Adrenal gland (tissue), 12 donors: ENCODE data around the gene TMEM156. TPM values are rescaled to one million over a fixed set of nuclear protein-coding genes. Genes with fewer than 3 reads are reported as not detected.

Experiments used
- DNase-seq, 7 donors: peaks; one replicate each; pipeline ENCODE4 v3.0.0-alpha.2; 2019 to 2020
- H3K27ac ChIP-seq, 5 donors: fragments of 200-600 bp; sonication (generic) in 4 of 5; 1 replicate in 3 of 5; 2 replicates in 2 of 5; pipeline versions ENCODE4 v1.5.1 to v1.8.0; 2016 to 2020; ENCODE audit warnings: mild to moderate bottlenecking in 1 of 5
- H3K27me3 ChIP-seq: fragments of 200-600 bp; 2 replicates; pipeline ENCODE4 v1.8.0; 2021
- H3K36me3 ChIP-seq, 2 donors: fragments of 200-600 bp; replicated peaks in 1 of 2; 1 replicate in 1 of 2; 2 replicates in 1 of 2; pipeline versions ENCODE4 v1.5.1 to v1.8.0; 2018 to 2022
- H3K4me1 ChIP-seq, 2 donors: fragments of 200-600 bp; replicated peaks in 1 of 2; 1 replicate in 1 of 2; 2 replicates in 1 of 2; pipeline versions ENCODE4 v1.5.1 to v1.8.0; 2018 to 2021
- H3K4me3 ChIP-seq, 4 donors: fragments of 200-600 bp; sonication (generic) in 3 of 4; one replicate each; pipeline ENCODE4 v1.5.1; 2016 to 2018
- H3K9me3 ChIP-seq, 3 donors: fragments of 200-600 bp; sonication (generic) in 1 of 3; replicated peaks in 1 of 3; 1 replicate in 2 of 3; 2 replicates in 1 of 3; pipeline versions ENCODE4 v1.5.1 to v1.8.0; 2016 to 2021
- POLR2A ChIP-seq, 2 donors: fragments of 450-650 bp; IDR thresholded peaks; one replicate each; pipeline ENCODE4 v1.6.1; 2017; ENCODE audit warnings: antibody characterized with exemption in 2 of 2, mild to moderate bottlenecking in 2 of 2, moderate library complexity in 1 of 2
- WGBS, 4 donors: extraction: QIAGEN DNeasy Blood & Tissue Kit in 2 of 4; methylation state at CpG; one replicate each; pipeline versions ENCODE4 v1.1.5 to v1.1.7; 2013 to 2017; 5-methylcytosine and 5-hydroxymethylcytosine counted together
- intact Hi-C, 2 donors: fragments of 100-400 bp; cut with DNase I; formaldehyde crosslinking; loops; one replicate each; pipeline versions ENCODE4 v1.14.1 to v1.15.0; 2022 to 2023
- polyA plus RNA-seq, 3 donors: library from polyadenylated mRNA; stranded (reverse); fragments of 200-250 nt in 2 of 3; fragments of 350-450 nt in 1 of 3; fragmentation: Illumina TruSeq in 1 of 3; extraction: RNeasy Lipid Tissue Mini Kit (QIAGEN cat#74804) in 1 of 3; gene quantifications; one replicate each; pipeline ENCODE4 v1.2.3, GENCODE V29; 2013 to 2014
- total RNA-seq, 9 donors: library from RNA; depleted of rRNA in 4 of 9; stranded (reverse); fragments of >200 nt in 4 of 9; fragments of 120-200 nt in 1 of 9; fragmentation: NEBNext Ultra II Directional in 1 of 9; extraction: Animal tissue kit (Norgen Biotek cat#: 25700) in 1 of 9; gene quantifications; one replicate each; pipeline versions ENCODE4 v1.1.0 to v1.2.4, GENCODE V29; 2013 to 2023
- TF ChIP-seq, protein P1 (sequence below), 6 experiments: fragments of 450-650 bp in 4 of 6; fragments of 200-600 bp in 2 of 6; sonication (generic) in 1 of 6; IDR thresholded peaks; 1 replicate in 5 of 6; 2 replicates in 1 of 6; pipeline versions ENCODE4 v1.5.1 to v1.8.0; 2016 to 2021; ENCODE audit warnings: antibody characterized with exemption in 6 of 6, mild to moderate bottlenecking in 2 of 6, moderate library complexity in 1 of 6
- donor health status: healthy with polysubstance abuse.
- donor health status: Bipolar disorder and iron deficiency.
- donor health status: DM: yes; HTN: yes; CAD: no.
- donor health status: DM: no; HTN: no; CAD: no.
- donor health status: DM: no; HTN: no; CAD: no.
- donor health status: DM: yes; HTN: yes; CAD: no.

TMEM156 gene
- total and polyA plus RNA-seq, 12 donors: 0.29 to 4.1 (median 0.88) TPM; not detected in 2

DNA sequence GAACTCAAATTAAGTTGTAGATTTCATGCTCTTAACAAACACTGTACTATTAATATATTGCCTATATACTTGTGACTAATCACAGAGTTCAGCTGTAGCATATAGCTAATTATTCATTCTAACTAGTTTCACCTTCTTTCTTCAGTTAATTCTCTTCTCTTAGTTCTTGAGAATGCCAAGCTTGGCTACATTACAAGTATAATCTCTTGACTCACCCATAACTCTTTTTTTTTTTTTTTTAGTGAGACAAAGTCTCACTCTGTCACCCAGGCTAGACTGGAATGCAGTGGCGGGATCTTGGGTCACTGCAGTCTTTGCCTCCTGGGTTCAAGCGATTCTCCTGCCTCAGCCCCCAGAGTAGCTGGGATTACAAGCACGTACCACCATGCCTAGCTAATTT, 35.2 kb upstream of the TMEM156 start:
- H3K27me3 ChIP-seq: no peaks in the 10 kb centered on the region
- H3K4me3 ChIP-seq: no peak overlapping the region
- DNase-seq: peak in 1 of 7 donors; percentile 17
- intact Hi-C loops: no loop called here
- H3K27ac ChIP-seq: no peak overlapping the region
- no peaks in the 10 kb centered on the region for H3K9me3 ChIP-seq
- TF ChIP-seq POLR2A (IDR thresholded peaks at IDR 0.05): no peak
- TF ChIP-seq, protein P1, sequence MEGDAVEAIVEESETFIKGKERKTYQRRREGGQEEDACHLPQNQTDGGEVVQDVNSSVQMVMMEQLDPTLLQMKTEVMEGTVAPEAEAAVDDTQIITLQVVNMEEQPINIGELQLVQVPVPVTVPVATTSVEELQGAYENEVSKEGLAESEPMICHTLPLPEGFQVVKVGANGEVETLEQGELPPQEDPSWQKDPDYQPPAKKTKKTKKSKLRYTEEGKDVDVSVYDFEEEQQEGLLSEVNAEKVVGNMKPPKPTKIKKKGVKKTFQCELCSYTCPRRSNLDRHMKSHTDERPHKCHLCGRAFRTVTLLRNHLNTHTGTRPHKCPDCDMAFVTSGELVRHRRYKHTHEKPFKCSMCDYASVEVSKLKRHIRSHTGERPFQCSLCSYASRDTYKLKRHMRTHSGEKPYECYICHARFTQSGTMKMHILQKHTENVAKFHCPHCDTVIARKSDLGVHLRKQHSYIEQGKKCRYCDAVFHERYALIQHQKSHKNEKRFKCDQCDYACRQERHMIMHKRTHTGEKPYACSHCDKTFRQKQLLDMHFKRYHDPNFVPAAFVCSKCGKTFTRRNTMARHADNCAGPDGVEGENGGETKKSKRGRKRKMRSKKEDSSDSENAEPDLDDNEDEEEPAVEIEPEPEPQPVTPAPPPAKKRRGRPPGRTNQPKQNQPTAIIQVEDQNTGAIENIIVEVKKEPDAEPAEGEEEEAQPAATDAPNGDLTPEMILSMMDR (IDR thresholded peaks at IDR 0.05): no peak
- H3K4me1 ChIP-seq: peaks cover 16 to 31% of the 10 kb centered on the region in 2 donors
- H3K36me3 ChIP-seq: no peaks in the 10 kb centered on the region
- WGBS, 4 donors: 71 to 85% (median 79%) methylated on average over 3 of the region's 3 CpGs

DNA sequence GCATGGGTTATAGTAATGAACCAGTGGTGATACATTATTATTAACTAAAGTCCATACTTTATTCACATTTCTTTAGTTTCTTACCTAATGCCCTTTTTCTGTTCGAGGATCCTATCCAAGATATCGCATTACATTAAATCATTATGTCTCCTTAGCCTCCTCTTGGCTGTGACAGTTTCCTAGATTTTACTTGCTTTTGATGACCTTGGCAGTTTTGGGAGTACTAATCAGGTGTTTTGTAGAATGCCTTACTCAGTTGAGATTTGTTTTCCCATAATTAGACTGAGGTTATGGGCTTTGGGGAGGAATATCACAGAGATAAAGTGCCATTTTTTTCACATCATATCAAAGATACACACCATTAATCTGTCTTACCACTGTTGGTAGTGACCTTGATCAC, 34.8 kb upstream of the TMEM156 start:
- no peak overlapping the region for H3K27ac ChIP-seq
- no peaks in the 10 kb centered on the region for H3K27me3 ChIP-seq
- no peak overlapping the region for H3K4me3 ChIP-seq
- TF ChIP-seq, protein P1 (IDR thresholded peaks at IDR 0.05): no peak
- TF ChIP-seq POLR2A (IDR thresholded peaks at IDR 0.05): no peak
- H3K4me1 ChIP-seq: peaks cover 16 to 31% of the 10 kb centered on the region in 2 donors
- WGBS, 4 donors: 39 to 55% (median 50%) methylated on average over 2 of the region's 2 CpGs
- H3K36me3 ChIP-seq: no peaks in the 10 kb centered on the region
- intact Hi-C loops: no loop called here
- no peaks in the 10 kb centered on the region for H3K9me3 ChIP-seq
- no peak for DNase-seq

DNA sequence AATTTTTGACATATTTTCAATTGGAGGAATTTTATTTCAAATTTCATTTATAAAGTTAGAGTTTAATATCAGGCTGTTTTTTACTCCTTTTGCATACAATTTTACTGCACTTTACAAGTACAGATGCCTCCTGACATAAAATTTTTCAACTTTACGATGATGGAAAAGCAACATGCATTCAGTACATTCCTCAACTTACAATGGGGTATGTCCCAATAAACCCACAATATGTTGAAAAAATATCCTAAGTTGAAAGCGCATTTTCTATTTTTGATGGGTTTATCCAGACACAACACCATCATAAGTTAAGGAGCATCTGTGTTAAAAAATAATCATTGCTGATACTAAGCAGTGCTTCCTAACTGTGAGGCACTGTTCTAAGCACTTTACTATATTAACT, 34.2 kb upstream of the TMEM156 start:
- DNase-seq: no peak
- Histone ChIP-seq H3K9me3 (no peaks in the 10 kb centered on the region), H3K4me1 (peaks cover 16 to 31% of the 10 kb centered on the region in 2 donors), H3K36me3 (no peaks in the 10 kb centered on the region), H3K4me3 (no peak overlapping the region), H3K27me3 (no peaks in the 10 kb centered on the region), H3K27ac (no peak overlapping the region)
- WGBS, 4 donors: 93 to 99% (median 97%) methylated on average over 2 of the region's 2 CpGs
- intact Hi-C loops: no loop called here
- no peak for TF ChIP-seq POLR2A (IDR thresholded peaks at IDR 0.05)
- TF ChIP-seq, protein P1 (IDR thresholded peaks at IDR 0.05): no peak

DNA sequence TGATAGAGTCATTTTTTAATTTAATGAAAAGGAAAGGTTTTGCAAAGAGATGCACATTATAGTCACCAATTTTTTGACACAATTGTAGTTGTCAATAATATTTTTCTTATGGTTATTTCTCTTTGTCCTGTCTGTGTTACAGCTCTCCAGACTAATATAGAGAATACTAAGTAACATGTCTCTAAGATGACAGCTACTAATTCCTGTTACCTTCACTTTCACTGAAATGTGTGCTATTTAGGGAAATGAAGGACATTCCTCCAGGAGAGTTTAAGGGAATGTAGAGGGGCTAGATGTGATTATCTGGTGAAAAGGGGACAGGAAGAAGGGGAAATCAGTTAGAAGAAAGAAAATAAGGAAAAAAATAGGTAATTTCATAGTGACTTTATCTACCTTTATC, 31.2 kb upstream of the TMEM156 start:
- Histone ChIP-seq H3K9me3 (no peaks in the 10 kb centered on the region), H3K4me1 (peaks cover 16 to 29% of the 10 kb centered on the region in 2 donors), H3K4me3 (no peak overlapping the region), H3K27me3 (no peaks in the 10 kb centered on the region), H3K36me3 (no peaks in the 10 kb centered on the region), H3K27ac (no peak overlapping the region)
- no peak for DNase-seq
- intact Hi-C loops: no loop called here
- TF ChIP-seq, protein P1 (IDR thresholded peaks at IDR 0.05): no peak
- no peak for TF ChIP-seq POLR2A (IDR thresholded peaks at IDR 0.05)
